HL-60 (cell line): ENCODE results near the gene GRIN2C.
A peak's percentile ranks its signal among the peaks of the same experiment; 100 is the strongest.

Source experiments
- DNase-seq, 2 experiments: peaks; one replicate each; pipeline ENCODE4 v3.0.0-alpha.2; 2010 to 2020; ENCODE audit warnings: low read depth in 1 of 2, low spot score in 1 of 2
- H3K27ac ChIP-seq: fragments of 250-450 bp; sonication (Bioruptor Pico); replicated peaks from 2 replicates; pipeline ENCODE4 v1.5.1; 2020; ENCODE audit warnings: mild to moderate bottlenecking, moderate library complexity
- H3K27me3 ChIP-seq: fragments of 250-450 bp; sonication (Bioruptor Pico); 2 replicates; pipeline ENCODE4 v1.5.1; 2021; ENCODE audit warnings: mild to moderate bottlenecking, moderate library complexity; ENCODE audit not compliant: insufficient read depth, poor library complexity, severe bottlenecking
- H3K4me3 ChIP-seq: replicated peaks from 2 replicates; pipeline ENCODE4 v1.5.1; 2011; ENCODE audit warnings: mild to moderate bottlenecking, control low read depth, low read length; ENCODE audit not compliant: insufficient read depth
- CTCF ChIP-seq: IDR thresholded peaks from one replicate; pipeline ENCODE4 v1.5.1; 2011; ENCODE audit warnings: low read length, control low read depth, inconsistent platforms; ENCODE audit not compliant: insufficient read depth
- GABPA ChIP-seq: IDR thresholded peaks from 2 replicates; pipeline ENCODE4 v1.6.1; 2012; ENCODE audit warnings: low read depth
- POLR2AphosphoS5 ChIP-seq: IDR thresholded peaks from 2 replicates; pipeline ENCODE4 v1.6.1; 2012; ENCODE audit warnings: low read depth
- REST ChIP-seq: IDR thresholded peaks from 2 replicates; pipeline ENCODE4 v1.6.1; 2012; ENCODE audit warnings: low read depth; ENCODE audit not compliant: insufficient replicate concordance
- SPI1 ChIP-seq: IDR thresholded peaks from 2 replicates; pipeline ENCODE4 v1.6.1; 2012; ENCODE audit warnings: low read depth, mild to moderate bottlenecking, borderline replicate concordance

The GRIN2C gene

GRCh38 chr17:74873874-74874614 is 14.4 kb upstream of the GRIN2C start:
- TF ChIP-seq SPI1 (peak; percentile 39; the same call in 1 of the 2 replicates), POLR2AphosphoS5 (no peak), GABPA (no peak), CTCF (no peak), REST (no peak)
- DNase-seq, result peak in 1 of 2 experiments; percentile 25
- Histone ChIP-seq H3K27me3 (no peaks in the 10 kb centered on the region), H3K27ac (peak overlapping the region; percentile 91), H3K4me3 (peak overlapping the region; percentile 61)

DNA sequence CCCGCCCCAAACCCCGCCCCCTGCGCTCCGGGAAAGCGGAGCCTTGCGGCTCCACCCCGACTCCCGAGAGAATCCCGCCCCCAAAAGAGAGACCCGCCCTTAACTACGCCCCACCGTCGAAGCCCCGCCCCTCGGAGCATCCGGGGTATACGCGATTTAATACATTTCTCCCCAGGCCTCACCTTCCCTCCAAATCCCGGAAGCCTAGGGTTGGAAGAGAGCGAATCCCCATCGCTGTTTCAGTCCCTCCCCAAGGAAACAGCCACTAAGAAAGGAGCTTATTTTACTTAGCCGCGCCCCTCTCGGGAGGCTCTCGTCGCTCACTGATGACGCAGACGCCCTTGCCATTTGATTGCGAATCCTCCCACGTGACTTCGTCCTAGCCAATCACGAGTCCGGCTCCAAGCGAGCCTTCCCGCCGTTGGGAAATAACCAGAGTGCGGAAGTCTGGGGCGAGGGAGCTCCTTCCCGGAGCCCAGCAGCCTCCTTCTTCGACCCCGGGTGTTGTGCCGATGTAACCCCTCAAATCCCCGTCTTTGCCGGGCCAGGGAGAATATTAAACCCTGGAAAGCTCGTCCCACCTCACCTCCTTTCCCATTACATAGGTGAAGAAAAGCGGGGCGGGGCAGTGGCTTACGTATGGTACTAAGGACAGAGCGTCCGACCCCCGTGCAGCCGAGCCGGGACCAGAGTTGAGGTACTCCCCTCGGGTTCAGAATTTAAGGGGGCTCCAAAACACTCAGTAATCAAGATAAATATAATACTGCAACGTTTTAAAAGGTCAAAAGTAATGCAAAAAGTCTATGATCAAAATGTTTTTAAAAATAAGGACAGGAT is 13.6 kb upstream of the GRIN2C start:
- peak overlapping the region; percentile 91 for H3K27ac ChIP-seq
- H3K27me3 ChIP-seq, result no peaks in the 10 kb centered on the region
- DNase-seq, result peak; percentile 99 to 100
- H3K4me3 ChIP-seq, result peak overlapping the region; percentile 62
- TF ChIP-seq GABPA (no peak), SPI1 (peak; percentile 84), POLR2AphosphoS5 (peak; percentile 99), REST (peak; percentile 59), CTCF (no peak)

DNA sequence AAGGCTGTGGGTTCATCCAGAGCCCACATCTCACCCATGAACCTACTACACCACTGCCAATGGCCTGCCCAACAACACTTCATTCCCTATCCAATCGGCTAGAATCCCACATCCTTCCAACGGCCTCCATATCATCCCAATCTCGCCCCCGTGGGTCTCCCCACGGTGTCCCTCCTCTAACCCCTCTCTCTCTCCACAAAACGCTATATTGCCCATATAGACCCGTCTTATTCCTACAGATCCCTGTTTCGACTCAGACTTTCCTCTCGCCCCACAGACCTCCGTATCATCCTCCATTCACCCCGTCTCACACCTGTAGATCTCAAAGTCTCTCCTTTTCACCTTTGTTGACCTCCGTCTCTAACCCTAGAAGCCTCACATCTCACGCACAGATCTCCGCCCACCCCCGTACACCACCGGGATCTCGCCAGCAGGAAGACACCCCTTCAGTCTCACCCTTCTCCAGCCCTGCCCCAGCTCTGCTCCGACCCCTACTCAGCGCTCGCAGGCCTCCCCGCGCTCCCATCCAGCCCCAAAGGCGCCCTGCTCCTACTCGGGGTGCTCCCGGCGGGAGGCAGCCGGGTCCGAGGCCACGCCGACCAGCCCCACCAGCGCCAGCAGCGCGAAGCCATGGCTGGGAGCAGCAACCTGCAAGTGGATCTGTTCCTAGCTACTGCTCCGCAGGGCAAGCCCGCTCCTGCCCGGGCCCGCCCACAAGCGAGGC is 12.8 kb upstream of the GRIN2C start, which contains the start of gene FDXR:
TSS of gene FDXR (minus strand) at position 682 of the 724 bp plus-strand sequence. CDS start at position 632, 50 bp downstream.
- TF ChIP-seq POLR2AphosphoS5, result no peak; the same call in 1 of the 2 replicates
- no peak for TF ChIP-seq SPI1
- no peak for TF ChIP-seq CTCF
- no peak for TF ChIP-seq GABPA
- TF ChIP-seq REST, result no peak
- DNase-seq, result no peak
- peak within 1 kb of the TSS; percentile 91 for H3K27ac ChIP-seq
- no peaks in the 10 kb centered on the region for H3K27me3 ChIP-seq
- H3K4me3 ChIP-seq, result peak within 1 kb of the TSS; percentile 62
